Fibroblast of pulmonary artery (primary cell): ENCODE measurements around the gene SPOP.
A peak's percentile ranks its signal among the peaks of the same experiment; 100 is the strongest.

Experiments
- DNase-seq: peaks from one replicate; pipeline ENCODE4 v3.0.0-alpha.2; 2010; ENCODE audit warnings: low read depth
- H3K4me3 ChIP-seq: replicated peaks from 2 replicates; pipeline ENCODE4 v1.5.1; 2011; ENCODE audit warnings: low read depth, mild to moderate bottlenecking, control low read depth, low read length, moderate library complexity
- TF ChIP-seq, protein P1 (sequence below): IDR thresholded peaks from 2 replicates; pipeline ENCODE4 v1.5.1; 2011; ENCODE audit warnings: mild to moderate bottlenecking, control low read depth, low read length, inconsistent platforms; ENCODE audit errors: missing control alignments

The SPOP gene

DNA sequence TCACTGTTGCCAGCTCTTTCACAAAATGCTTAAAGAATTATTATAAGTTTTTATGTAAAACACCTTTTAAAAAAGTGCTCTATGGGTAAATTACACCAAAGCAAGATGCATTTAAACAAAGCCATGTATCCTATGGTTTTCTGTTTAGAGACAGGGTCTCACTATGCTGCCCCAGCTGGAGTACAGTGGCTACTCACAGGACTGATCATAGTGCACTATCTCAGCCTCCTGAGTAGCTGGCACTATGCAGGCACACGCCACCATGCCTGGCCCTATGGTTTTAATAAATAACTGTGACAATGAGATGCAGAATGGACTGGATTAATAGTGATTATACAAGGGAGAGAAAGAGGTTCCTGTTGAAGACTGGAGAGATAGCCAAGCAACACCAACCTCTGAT is 40.2 kb downstream of the SPOP start:
- TF ChIP-seq, protein P1, sequence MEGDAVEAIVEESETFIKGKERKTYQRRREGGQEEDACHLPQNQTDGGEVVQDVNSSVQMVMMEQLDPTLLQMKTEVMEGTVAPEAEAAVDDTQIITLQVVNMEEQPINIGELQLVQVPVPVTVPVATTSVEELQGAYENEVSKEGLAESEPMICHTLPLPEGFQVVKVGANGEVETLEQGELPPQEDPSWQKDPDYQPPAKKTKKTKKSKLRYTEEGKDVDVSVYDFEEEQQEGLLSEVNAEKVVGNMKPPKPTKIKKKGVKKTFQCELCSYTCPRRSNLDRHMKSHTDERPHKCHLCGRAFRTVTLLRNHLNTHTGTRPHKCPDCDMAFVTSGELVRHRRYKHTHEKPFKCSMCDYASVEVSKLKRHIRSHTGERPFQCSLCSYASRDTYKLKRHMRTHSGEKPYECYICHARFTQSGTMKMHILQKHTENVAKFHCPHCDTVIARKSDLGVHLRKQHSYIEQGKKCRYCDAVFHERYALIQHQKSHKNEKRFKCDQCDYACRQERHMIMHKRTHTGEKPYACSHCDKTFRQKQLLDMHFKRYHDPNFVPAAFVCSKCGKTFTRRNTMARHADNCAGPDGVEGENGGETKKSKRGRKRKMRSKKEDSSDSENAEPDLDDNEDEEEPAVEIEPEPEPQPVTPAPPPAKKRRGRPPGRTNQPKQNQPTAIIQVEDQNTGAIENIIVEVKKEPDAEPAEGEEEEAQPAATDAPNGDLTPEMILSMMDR = no peak
- no peak overlapping the region for H3K4me3 ChIP-seq
- no peak for DNase-seq

DNA sequence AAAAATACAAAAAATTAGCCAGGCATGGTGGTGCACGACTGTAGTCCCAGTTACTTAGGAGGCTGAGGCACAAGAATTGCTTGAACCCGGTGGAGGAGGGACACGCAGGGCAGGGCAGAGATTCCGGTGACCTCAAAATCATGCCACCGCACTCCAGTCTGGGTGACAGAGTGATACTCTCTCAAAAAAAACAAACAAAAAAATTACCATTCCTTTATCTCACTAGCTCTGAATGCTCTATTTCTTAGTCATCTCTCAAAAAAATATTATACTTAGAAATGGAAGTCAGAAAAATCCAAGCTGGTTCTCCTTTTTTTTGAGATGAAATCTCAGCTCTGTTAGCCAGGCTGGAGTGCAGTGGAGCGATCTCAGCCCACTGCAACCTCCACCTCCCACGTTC is 40.8 kb downstream of the SPOP start:
- TF ChIP-seq, protein P1 = no peak
- no peak overlapping the region for H3K4me3 ChIP-seq
- peak; percentile 29 for DNase-seq

DNA sequence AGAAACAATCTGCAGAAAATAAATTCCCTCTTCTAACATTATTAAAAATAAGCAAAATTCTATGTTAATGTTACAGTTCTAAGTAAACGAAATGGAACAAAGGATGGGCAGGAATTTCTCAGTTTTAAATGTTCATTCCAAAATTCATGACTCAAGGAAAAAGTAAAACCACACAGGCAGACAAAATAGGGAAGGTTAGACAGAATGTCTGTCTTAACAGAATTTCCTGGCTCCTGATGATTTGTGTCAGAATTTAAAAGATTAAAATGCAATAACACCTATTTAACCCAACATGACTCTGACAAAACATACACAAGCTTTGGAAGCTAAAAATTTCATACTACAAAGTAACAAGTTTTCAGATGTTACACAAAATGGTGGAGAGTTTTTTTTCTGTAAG is 42.8 kb downstream of the SPOP start:
- no peak overlapping the region for H3K4me3 ChIP-seq
- no peak for DNase-seq
- TF ChIP-seq, protein P1 = no peak

DNA sequence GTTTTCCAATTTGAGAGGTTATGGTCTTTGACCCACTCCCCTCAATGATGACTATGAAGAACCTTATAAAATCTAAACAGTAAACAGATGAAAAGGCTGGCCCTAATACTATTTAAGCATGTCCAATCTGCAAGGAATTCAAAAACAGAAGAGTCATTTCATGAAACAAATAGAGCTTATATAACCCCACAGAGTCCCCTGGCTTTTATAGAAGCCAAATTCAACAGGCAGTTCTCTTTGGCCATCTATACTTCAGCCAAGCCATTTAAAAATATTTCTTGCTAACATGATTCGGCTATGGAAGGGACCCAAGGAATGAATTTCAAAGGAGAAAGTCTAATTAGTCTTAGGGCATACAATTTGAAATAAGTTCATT is 43.4 kb downstream of the SPOP start:
- H3K4me3 ChIP-seq = no peak overlapping the region
- no peak for DNase-seq
- TF ChIP-seq, protein P1 = no peak

DNA sequence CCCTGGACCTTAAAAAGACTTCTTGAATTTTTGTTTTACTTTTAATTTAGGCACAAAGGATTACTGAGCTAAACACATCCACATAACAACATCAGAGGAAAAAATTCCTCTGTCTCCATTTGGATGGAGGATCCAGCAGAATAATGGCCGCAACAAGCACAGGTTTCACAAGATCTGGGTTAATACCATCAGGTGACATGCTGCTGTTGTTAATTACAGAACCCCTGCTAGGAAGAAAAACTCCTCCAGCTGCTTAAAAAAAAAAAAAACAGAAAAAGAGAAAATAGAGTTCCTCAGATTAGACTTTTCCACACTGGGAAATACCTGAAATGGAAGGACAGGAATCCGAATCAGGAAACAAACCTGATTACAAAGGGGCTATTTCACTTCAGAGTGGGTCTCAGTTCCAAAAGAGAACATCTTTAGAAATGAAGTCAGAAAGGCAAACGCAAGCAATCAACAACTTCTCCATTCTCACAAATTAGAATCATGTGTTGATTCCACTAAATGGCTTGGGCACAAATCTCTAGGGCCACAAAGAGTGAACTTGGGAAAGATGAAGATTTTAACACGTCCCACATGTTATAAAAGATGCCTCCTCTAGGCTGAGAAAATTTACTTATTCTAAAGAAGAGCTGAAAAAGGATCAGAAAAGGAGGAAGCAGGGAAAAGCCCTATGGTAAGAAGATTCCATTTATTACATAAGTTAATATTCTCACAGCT is 44.0 kb downstream of the SPOP start:
- TF ChIP-seq, protein P1 = no peak
- no peak overlapping the region for H3K4me3 ChIP-seq
- DNase-seq = no peak

DNA sequence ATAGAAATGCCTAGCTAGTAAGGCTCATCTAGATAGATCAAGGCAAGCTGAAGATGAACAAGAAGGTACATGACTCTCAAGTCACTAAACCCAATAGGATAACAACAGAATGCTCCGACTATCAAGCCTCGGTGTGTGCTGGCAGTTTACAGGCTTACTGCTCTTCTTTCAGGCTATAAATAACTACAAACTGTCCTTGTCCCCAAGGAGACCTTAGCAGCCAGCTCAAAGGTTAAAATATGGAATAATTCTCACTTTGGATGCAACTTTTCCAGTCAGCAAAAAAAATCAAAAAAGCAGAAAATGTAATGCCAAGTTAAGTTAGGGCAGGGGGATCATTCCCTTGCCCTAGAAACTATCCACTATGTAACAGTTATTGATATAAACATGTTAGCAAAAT is 44.6 kb downstream of the SPOP start:
- TF ChIP-seq, protein P1 = no peak

DNA sequence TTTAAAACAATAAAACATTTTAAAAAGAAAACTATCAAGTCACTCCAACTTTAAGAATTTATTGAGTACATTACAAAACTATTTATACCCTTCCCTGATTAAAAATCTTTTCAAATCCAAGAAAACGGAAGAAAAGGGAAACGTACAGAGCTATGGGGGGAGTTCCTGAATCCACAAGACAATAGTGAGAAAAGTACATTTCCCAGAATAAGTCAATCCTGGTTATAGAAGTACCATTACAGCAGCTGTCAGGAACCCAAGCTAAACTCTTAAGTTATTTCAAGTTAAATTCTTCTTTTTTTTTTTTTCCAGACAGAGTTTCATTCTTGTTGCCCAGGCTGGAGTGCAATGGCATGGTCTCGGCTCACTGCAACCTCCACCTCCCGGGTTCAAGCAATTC is 45.7 kb downstream of the SPOP start:
- TF ChIP-seq, protein P1 = no peak
- DNase-seq = no peak
- H3K4me3 ChIP-seq = no peak overlapping the region

More for the DNA sequence above, 44.6 kb downstream of the SPOP start:
- no peak overlapping the region for H3K4me3 ChIP-seq
- DNase-seq = no peak
